Measurements from ENCODE around the gene HS6ST2.

GRCh38 chrX:132744470-132744869, 214.0 kb downstream of the HS6ST2 start:
- no peak for TF ChIP-seq CTCF (IDR thresholded peaks at IDR 0.05; ENCODE audit: low read depth, low read length, poor library complexity, severe bottlenecking)
- no peak for TF ChIP-seq EZH2phosphoT487 (IDR thresholded peaks at IDR 0.05; ENCODE audit: borderline replicate concordance, low read length)

Data from DOHH2 (cell line).